MCF 10A (cell line): Measurements from ENCODE around the gene RABGAP1L. TPM values are rescaled to one million over a fixed set of nuclear protein-coding genes. Genes with fewer than 3 reads are reported as not detected.
A peak's percentile ranks its signal among the peaks of the same experiment; 100 is the strongest.

Experiments used
- BruUV-seq: library from RNA; stranded (reverse); fragments of 400-500 nt; replicated peaks from 2 replicates; lab custom pipeline; 2021; lab: Mats Ljungman, UMichigan
- CTCF ChIA-PET: fragments of 300-600 bp; sonication (Branson Sonifier 250); formaldehyde crosslinking; extraction: SDS; loops from one replicate; lab custom pipeline; 2021; ENCODE audit warnings: antibody characterized with exemption, inconsistent platforms; lab: Yijun Ruan, JAX
- POLR2A ChIA-PET: fragments of 300-600, 350-650 bp; sonication (Branson Sonifier 250); formaldehyde crosslinking; extraction: SDS; loops from one replicate; lab custom pipeline; 2020; ENCODE audit warnings: antibody characterized with exemption, inconsistent platforms; lab: Yijun Ruan, JAX
- DNase-seq: peaks from one replicate; pipeline ENCODE4 v3.0.0-alpha.2; 2018; ENCODE audit not compliant: unreplicated experiment
- H3K27ac Mint-ChIP-seq: one replicate; pipeline ENCODE4 v1.8.0; 2022; ENCODE audit warnings: mild to moderate bottlenecking, low read depth, mixed read lengths; ENCODE audit not compliant: unreplicated experiment
- H3K27me3 Mint-ChIP-seq: one replicate; pipeline ENCODE4 v1.8.0; 2022; ENCODE audit warnings: mixed read lengths; ENCODE audit not compliant: insufficient read depth, unreplicated experiment
- H3K36me3 Mint-ChIP-seq: one replicate; pipeline ENCODE4 v1.8.0; 2022; ENCODE audit warnings: mild to moderate bottlenecking, moderate library complexity, mixed read lengths; ENCODE audit not compliant: insufficient read depth, unreplicated experiment
- H3K4me1 Mint-ChIP-seq: one replicate; pipeline ENCODE4 v1.8.0; 2022; ENCODE audit warnings: mixed read lengths; ENCODE audit not compliant: insufficient read depth, unreplicated experiment
- H3K4me3 Mint-ChIP-seq: one replicate; pipeline ENCODE4 v1.8.0; 2022; ENCODE audit warnings: mild to moderate bottlenecking, moderate library complexity, mixed read lengths; ENCODE audit not compliant: unreplicated experiment
- H3K9me3 Mint-ChIP-seq: one replicate; pipeline ENCODE4 v1.8.0; 2022; ENCODE audit warnings: mixed read lengths; ENCODE audit not compliant: unreplicated experiment
- intact Hi-C: fragments of 100-400 bp; cut with micrococcal nuclease; formaldehyde crosslinking; loops from 2 replicates; pipeline ENCODE4 v1.14.1; 2022
- total RNA-seq: library from RNA; stranded (reverse); gene quantifications from 2 replicates; pipeline ENCODE4 v1.2.3, GENCODE V29; 2022
- TF ChIP-seq, protein P1 (sequence below): fragments of 200-600 bp; IDR thresholded peaks from one replicate; pipeline ENCODE4 v1.8.0; 2022; ENCODE audit warnings: antibody characterized with exemption, mild to moderate bottlenecking; ENCODE audit not compliant: unreplicated experiment

RABGAP1L gene
- total RNA-seq, 1 experiment from 2014 or later: 18.2 TPM

DNA sequence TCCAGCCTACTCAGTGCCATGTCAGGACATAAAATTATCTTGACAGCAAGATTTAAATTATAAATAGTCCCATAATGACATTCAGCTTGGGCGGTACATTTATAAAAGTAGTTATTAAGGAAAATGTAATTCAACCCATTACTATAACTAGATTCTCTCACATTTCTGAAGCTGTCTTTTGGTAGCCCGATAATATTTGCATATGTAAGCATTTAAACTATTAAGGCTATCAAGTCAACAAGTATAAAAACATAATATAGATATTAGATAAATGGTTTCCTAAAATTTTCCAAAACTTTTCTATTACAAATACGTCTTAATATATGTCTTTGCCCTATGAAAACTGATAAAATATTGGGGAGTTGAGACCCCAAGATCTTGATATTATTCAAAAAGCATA, 266.8 kb downstream of the RABGAP1L start:
- DNase-seq: no peak
- intact Hi-C loops: no loop called here
- Mint-ChIP-seq H3K27me3 (no peaks in the 10 kb centered on the region), H3K4me3 (no peak overlapping the region), H3K36me3 (no peaks in the 10 kb centered on the region), H3K4me1 (peaks cover 5% of the 10 kb centered on the region), H3K27ac (no peak overlapping the region), H3K9me3 (no peaks in the 10 kb centered on the region)
- CTCF ChIA-PET: interaction anchor here (1.0 kb wide), 1 partner anchor 19 kb away, joined by 3 read pairs; no protein-coding TSS in a partner anchor
- no TSS peak for BruUV-seq
- POLR2A ChIA-PET: interaction anchor here (0.6 kb wide), 1 partner anchor 124 kb away, joined by 3 read pairs; no protein-coding TSS in a partner anchor
- TF ChIP-seq, protein P1, sequence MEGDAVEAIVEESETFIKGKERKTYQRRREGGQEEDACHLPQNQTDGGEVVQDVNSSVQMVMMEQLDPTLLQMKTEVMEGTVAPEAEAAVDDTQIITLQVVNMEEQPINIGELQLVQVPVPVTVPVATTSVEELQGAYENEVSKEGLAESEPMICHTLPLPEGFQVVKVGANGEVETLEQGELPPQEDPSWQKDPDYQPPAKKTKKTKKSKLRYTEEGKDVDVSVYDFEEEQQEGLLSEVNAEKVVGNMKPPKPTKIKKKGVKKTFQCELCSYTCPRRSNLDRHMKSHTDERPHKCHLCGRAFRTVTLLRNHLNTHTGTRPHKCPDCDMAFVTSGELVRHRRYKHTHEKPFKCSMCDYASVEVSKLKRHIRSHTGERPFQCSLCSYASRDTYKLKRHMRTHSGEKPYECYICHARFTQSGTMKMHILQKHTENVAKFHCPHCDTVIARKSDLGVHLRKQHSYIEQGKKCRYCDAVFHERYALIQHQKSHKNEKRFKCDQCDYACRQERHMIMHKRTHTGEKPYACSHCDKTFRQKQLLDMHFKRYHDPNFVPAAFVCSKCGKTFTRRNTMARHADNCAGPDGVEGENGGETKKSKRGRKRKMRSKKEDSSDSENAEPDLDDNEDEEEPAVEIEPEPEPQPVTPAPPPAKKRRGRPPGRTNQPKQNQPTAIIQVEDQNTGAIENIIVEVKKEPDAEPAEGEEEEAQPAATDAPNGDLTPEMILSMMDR: no peak

DNA sequence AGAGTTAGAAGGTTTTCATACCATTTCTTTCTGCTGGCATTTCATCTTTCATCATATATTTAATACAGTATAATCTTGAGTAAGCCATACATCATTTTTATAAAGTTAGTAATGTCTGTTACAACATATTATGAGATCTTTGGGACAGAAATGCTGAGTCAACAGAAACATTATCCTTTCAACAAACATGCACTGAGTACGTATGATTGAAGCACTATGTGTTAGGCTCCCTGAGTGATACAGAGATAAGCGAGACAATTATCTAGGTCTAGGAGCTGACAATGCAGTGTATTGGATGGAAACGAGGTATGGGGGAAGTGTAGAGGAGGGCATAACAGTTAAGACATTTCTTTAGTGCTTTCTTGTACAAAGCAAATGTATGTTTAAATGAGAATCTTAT, 268.7 kb downstream of the RABGAP1L start:
- no peak overlapping the region for H3K27ac Mint-ChIP-seq
- no peaks in the 10 kb centered on the region for H3K27me3 Mint-ChIP-seq
- DNase-seq: peak; percentile 26
- H3K9me3 Mint-ChIP-seq: no peaks in the 10 kb centered on the region
- CTCF ChIA-PET: interaction anchor here (0.7 to 1.8 kb wide), 3 partner anchors 13 to 165 kb away, joined by 3 to 7 read pairs (median 4); no protein-coding TSS in a partner anchor
- intact Hi-C loops: no loop called here
- TF ChIP-seq, protein P1: no peak
- POLR2A ChIA-PET: interaction anchor here (0.6 to 1.2 kb wide), 2 partner anchors 9 to 22 kb away, joined by 3 to 4 read pairs; no protein-coding TSS in a partner anchor
- peaks cover 5% of the 10 kb centered on the region for H3K4me1 Mint-ChIP-seq
- no peaks in the 10 kb centered on the region for H3K36me3 Mint-ChIP-seq
- BruUV-seq: no TSS peak
- H3K4me3 Mint-ChIP-seq: no peak overlapping the region

DNA sequence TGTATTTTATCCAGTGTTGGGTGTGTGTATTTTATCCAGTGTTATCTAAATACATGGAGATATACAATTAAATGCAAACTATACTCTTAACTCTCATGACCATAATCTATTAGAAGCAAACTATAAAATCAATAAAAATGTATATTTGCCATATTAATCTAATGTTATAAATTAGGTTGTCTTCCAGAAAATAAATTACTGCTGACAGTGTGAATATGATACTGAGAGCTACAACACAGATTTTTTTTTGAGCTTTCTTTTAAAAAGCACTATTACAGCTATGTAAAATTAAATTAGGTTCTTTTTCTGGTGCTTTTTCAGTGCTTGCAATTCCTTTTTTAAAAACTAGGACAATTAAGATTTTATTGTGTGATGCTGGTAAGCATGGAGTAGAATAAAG, 269.4 kb downstream of the RABGAP1L start:
- Mint-ChIP-seq H3K4me1 (peaks cover 11% of the 10 kb centered on the region), H3K27me3 (no peaks in the 10 kb centered on the region), H3K27ac (no peak overlapping the region), H3K9me3 (no peaks in the 10 kb centered on the region), H3K4me3 (no peak overlapping the region), H3K36me3 (no peaks in the 10 kb centered on the region)
- TF ChIP-seq, protein P1: no peak
- intact Hi-C loops: no loop called here
- no peak for DNase-seq
- ChIA-PET POLR2A (interaction anchor here (1.2 kb wide), 1 partner anchor 8 kb away, joined by 4 read pairs; no protein-coding TSS in a partner anchor), CTCF (interaction anchor here (0.6 to 1.4 kb wide), 4 partner anchors 58 to 365 kb away, joined by 3 to 4 read pairs (median 3); no protein-coding TSS in a partner anchor)
- no TSS peak for BruUV-seq

DNA sequence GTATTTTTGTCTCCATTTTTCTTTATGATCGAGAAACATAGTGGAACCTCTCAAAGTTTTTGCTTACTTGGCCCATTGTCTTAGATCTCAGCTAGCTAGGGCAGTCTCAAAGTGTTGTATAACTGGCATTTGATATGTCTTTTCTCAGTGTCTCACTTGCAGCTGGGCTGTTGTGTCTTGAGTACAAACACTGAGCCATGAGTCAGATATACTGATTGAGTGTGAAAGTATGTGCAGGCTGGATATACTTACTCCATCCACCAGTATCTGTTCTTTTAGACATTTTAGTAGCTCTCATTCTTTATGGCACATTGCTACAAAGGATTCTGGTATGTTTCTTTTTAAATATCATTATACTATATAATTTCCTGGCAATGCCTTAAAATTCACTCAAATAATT, 274.1 kb downstream of the RABGAP1L start:
- H3K4me3 Mint-ChIP-seq: no peak overlapping the region
- no peak overlapping the region for H3K27ac Mint-ChIP-seq
- H3K27me3 Mint-ChIP-seq: no peaks in the 10 kb centered on the region
- peak; percentile 20 for DNase-seq
- TF ChIP-seq, protein P1: no peak
- H3K9me3 Mint-ChIP-seq: peaks cover 8% of the 10 kb centered on the region
- ChIA-PET POLR2A (no interaction called here), CTCF (interaction anchor here (1.2 to 1.5 kb wide), 2 partner anchors 19 to 170 kb away, joined by 4 read pairs; no protein-coding TSS in a partner anchor)
- intact Hi-C loops: no loop called here
- no peaks in the 10 kb centered on the region for H3K36me3 Mint-ChIP-seq
- no TSS peak for BruUV-seq
- H3K4me1 Mint-ChIP-seq: peaks cover 5% of the 10 kb centered on the region
